ENCODE measurements around the gene AK2.

The AK2 gene

GRCh38 chr1:33004613-33005012 lies 32.1 kb downstream of the AK2 start:
- Histone ChIP-seq H3K4me3 (ENCODE audit: low read length) (no peak overlapping the region), H3K79me2 (ENCODE audit: low read length) (no peaks in the 10 kb centered on the region), H3K4me2 (ENCODE audit: low read depth, low read length) (no peak overlapping the region), H3K9me3 (replicated peaks; ENCODE audit: insufficient read depth, low read length) (no peaks in the 10 kb centered on the region), H3K36me3 (replicated peaks; ENCODE audit: insufficient read depth, low read length) (0 out of 2 replicates have a peak, but pooled peaks cover 8% of the 10 kb centered on the region), H3K9me2 (replicated peaks; ENCODE audit: insufficient read depth, low read length) (no peaks in the 10 kb centered on the region), H3K4me1 (ENCODE audit: low read length) (0 out of 2 replicates have a peak, but pooled peaks cover 12% of the 10 kb centered on the region), H3K9ac (ENCODE audit: low read length) (no peak overlapping the region), H3K27me3 (replicated peaks; ENCODE audit: insufficient read depth, low read length) (no peaks in the 10 kb centered on the region), H3K27ac (ENCODE audit: low read length) (no peak overlapping the region), H4K20me1 (ENCODE audit: insufficient read depth, low read length) (no peaks in the 10 kb centered on the region), H3F3A (ENCODE audit: insufficient read depth, low read length) (no peaks in the 10 kb centered on the region), H2AFZ (ENCODE audit: low read length) (no peak overlapping the region)
- DNase-seq = no peak
- TF ChIP-seq EZH2phosphoT487 (IDR thresholded peaks at IDR 0.05; ENCODE audit: low read length) (no peak), CTCF (IDR thresholded peaks at IDR 0.05; ENCODE audit: low read length) (no peak)

GRCh38 chr1:33003657-33004056 lies 33.0 kb downstream of the AK2 start:
- no peaks in the 10 kb centered on the region for H3F3A ChIP-seq (ENCODE audit: insufficient read depth, low read length)
- 0 out of 2 replicates have a peak, but pooled peaks cover 8% of the 10 kb centered on the region for H3K36me3 ChIP-seq (replicated peaks; ENCODE audit: insufficient read depth, low read length)
- H3K79me2 ChIP-seq (ENCODE audit: low read length) = no peaks in the 10 kb centered on the region
- H3K4me3 ChIP-seq (ENCODE audit: low read length) = no peak overlapping the region
- no peak overlapping the region for H3K4me2 ChIP-seq (ENCODE audit: low read depth, low read length)
- 0 out of 2 replicates have a peak, but pooled peaks cover 12% of the 10 kb centered on the region for H3K4me1 ChIP-seq (ENCODE audit: low read length)
- no peaks in the 10 kb centered on the region for H4K20me1 ChIP-seq (ENCODE audit: insufficient read depth, low read length)
- H3K9me3 ChIP-seq (replicated peaks; ENCODE audit: insufficient read depth, low read length) = no peaks in the 10 kb centered on the region
- no peak for TF ChIP-seq EZH2phosphoT487 (IDR thresholded peaks at IDR 0.05; ENCODE audit: low read length)
- TF ChIP-seq EZH2 (optimal IDR thresholded peaks at IDR 0.05; ENCODE audit: low read depth, low read length) = no peak
- no peak for TF ChIP-seq CTCF (IDR thresholded peaks at IDR 0.05; ENCODE audit: low read length)
- no peak overlapping the region for H3K9ac ChIP-seq (ENCODE audit: low read length)
- no peaks in the 10 kb centered on the region for H3K27me3 ChIP-seq (replicated peaks; ENCODE audit: insufficient read depth, low read length)
- H3K9me2 ChIP-seq (replicated peaks; ENCODE audit: insufficient read depth, low read length) = no peaks in the 10 kb centered on the region
- no peak overlapping the region for H2AFZ ChIP-seq (ENCODE audit: low read length)
- no peak overlapping the region for H3K27ac ChIP-seq (ENCODE audit: low read length)
- no peak for DNase-seq

DNA sequence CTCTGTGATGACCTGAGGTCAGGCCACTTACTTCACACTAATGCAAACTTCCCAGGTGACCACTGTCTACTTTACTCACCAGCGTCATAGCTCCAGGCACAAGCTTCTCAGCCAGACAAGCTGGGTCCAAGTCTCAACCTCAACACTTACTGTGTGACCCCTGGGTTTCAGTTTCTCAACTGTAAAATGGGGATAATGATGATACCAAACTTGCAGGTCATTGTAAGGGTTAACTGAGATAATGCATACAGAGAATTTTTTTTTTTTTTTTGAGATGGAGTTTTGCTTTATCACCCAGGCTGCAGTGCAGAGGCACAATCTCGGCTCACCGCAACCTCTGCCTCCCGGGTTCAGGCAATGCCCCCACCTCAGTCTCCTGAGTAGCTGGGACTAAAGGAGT lies 34.7 kb downstream of the AK2 start:
- Histone ChIP-seq H3K79me2 (ENCODE audit: low read length) (no peaks in the 10 kb centered on the region), H3K27ac (ENCODE audit: low read length) (no peak overlapping the region)

More for the DNA sequence above, 34.7 kb downstream of the AK2 start:
- Histone ChIP-seq H3K27me3 (replicated peaks; ENCODE audit: insufficient read depth, low read length) (no peaks in the 10 kb centered on the region), H3K36me3 (replicated peaks; ENCODE audit: insufficient read depth, low read length) (no peaks in the 10 kb centered on the region), H3K9me3 (replicated peaks; ENCODE audit: insufficient read depth, low read length) (no peaks in the 10 kb centered on the region), H3K9ac (ENCODE audit: low read length) (no peak overlapping the region), H3K4me1 (ENCODE audit: low read length) (0 out of 2 replicates have a peak, but pooled peaks cover 12% of the 10 kb centered on the region), H3K9me2 (replicated peaks; ENCODE audit: insufficient read depth, low read length) (no peaks in the 10 kb centered on the region), H3F3A (ENCODE audit: insufficient read depth, low read length) (no peaks in the 10 kb centered on the region), H3K4me2 (ENCODE audit: low read depth, low read length) (no peak overlapping the region), H4K20me1 (ENCODE audit: insufficient read depth, low read length) (no peaks in the 10 kb centered on the region), H2AFZ (ENCODE audit: low read length) (no peak overlapping the region), H3K4me3 (ENCODE audit: low read length) (no peak overlapping the region)
- TF ChIP-seq CTCF (IDR thresholded peaks at IDR 0.05; ENCODE audit: low read length) (no peak), EZH2 (optimal IDR thresholded peaks at IDR 0.05; ENCODE audit: low read depth, low read length) (no peak), EZH2phosphoT487 (IDR thresholded peaks at IDR 0.05; ENCODE audit: low read length) (no peak)
- DNase-seq = no peak

All from MM.1S (cell line).